H1 (cell line): ENCODE data around the gene SPATA33. TPM values are rescaled to one million over a fixed set of nuclear protein-coding genes. Genes with fewer than 3 reads are reported as not detected.

ENCODE experiments used
- polyA plus RNA-seq, 7 experiments: library from polyadenylated mRNA; depleted of rRNA in 3 of 7; stranded (reverse) in 5 of 7; unstranded in 2 of 7; fragments of >200 nt in 5 of 7; fragments of 200-250 nt in 2 of 7; gene quantifications; 1 replicate in 5 of 7; 2 replicates in 1 of 7; 4 replicates in 1 of 7; pipeline versions ENCODE4 v1.2.1 to v1.2.3, GENCODE V29; 2011 to 2013; ENCODE audit warnings: missing spikeins in 2 of 7, mixed read lengths in 2 of 7
- total RNA-seq: library from RNA; stranded (reverse); fragmentation: NEBNext Ultra II Directional; extraction: Animal tissue kit (Norgen Biotek cat#: 25700); gene quantifications from 2 replicates; pipeline ENCODE4 v1.2.1, GENCODE V29; 2021

The SPATA33 gene
- total and polyA plus RNA-seq, 2 of the 8 experiments (the other 6 are each of a cell fraction or from before 2014, with no cell fraction given) = 5.4 to 16.9 TPM

Other genes with a start within 250 kb of the SPATA33 start
- 136 and 142 TPM in 2 replicates for gene ANKRD11, start 167.3 kb upstream of the SPATA33 start, total RNA-seq
- gene ANKRD11, start 167.3 kb upstream of the SPATA33 start, polyA plus RNA-seq (2011; rRNA removed) = 46.5 and 75.1 TPM in 2 replicates
- 109 and 113 TPM in 2 replicates for gene SPG7, start 149.4 kb upstream of the SPATA33 start, total RNA-seq
- 72.1 and 85.5 TPM in 2 replicates for gene SPG7, start 149.4 kb upstream of the SPATA33 start, polyA plus RNA-seq (2011; rRNA removed)
- 2,162 and 2,205 TPM in 2 replicates for gene RPL13, start 97.2 kb upstream of the SPATA33 start, total RNA-seq
- gene RPL13, start 97.2 kb upstream of the SPATA33 start, polyA plus RNA-seq (2011; rRNA removed) = 7,384 and 8,839 TPM in 2 replicates
- 21.7 and 23.7 TPM in 2 replicates for gene CPNE7, start 82.1 kb upstream of the SPATA33 start, total RNA-seq
- gene CPNE7, start 82.1 kb upstream of the SPATA33 start, polyA plus RNA-seq (2011; rRNA removed) = 10.0 and 17.2 TPM in 2 replicates
- gene DPEP1, start 44.2 kb upstream of the SPATA33 start, total RNA-seq = 2.5 and 3.1 TPM in 2 replicates
- gene DPEP1, start 44.2 kb upstream of the SPATA33 start, polyA plus RNA-seq (2011; rRNA removed) = 2.8 and 3.9 TPM in 2 replicates
- 64.4 and 73.5 TPM in 2 replicates for gene CHMP1A, start 128 bp upstream of the SPATA33 start, total RNA-seq
- 75.8 and 100 TPM in 2 replicates for gene CHMP1A, start 128 bp upstream of the SPATA33 start, polyA plus RNA-seq (2011; rRNA removed)
- gene CDK10, start 28.9 kb downstream of the SPATA33 start, total RNA-seq = 76.8 and 83.9 TPM in 2 replicates
- 49.5 and 87.5 TPM in 2 replicates for gene CDK10, start 28.9 kb downstream of the SPATA33 start, polyA plus RNA-seq (2011; rRNA removed)
- 12.5 and 12.7 TPM in 2 replicates for gene SPATA2L, start 43.9 kb downstream of the SPATA33 start, total RNA-seq
- 9.3 and 17.7 TPM in 2 replicates for gene SPATA2L, start 43.9 kb downstream of the SPATA33 start, polyA plus RNA-seq (2011; rRNA removed)
- 5.4 and 5.8 TPM in 2 replicates for gene VPS9D1, start 63.1 kb downstream of the SPATA33 start, total RNA-seq
- gene VPS9D1, start 63.1 kb downstream of the SPATA33 start, polyA plus RNA-seq (2011; rRNA removed) = 2.9 and 6.0 TPM in 2 replicates
- gene ZNF276, start 63.7 kb downstream of the SPATA33 start, total RNA-seq = 9.3 and 9.6 TPM in 2 replicates
- gene ZNF276, start 63.7 kb downstream of the SPATA33 start, polyA plus RNA-seq (2011; rRNA removed) = 6.4 and 10.0 TPM in 2 replicates
- gene FANCA, start 158.8 kb downstream of the SPATA33 start, total RNA-seq = 78.5 and 85.9 TPM in 2 replicates
- 75.9 and 96.9 TPM in 2 replicates for gene FANCA, start 158.8 kb downstream of the SPATA33 start, polyA plus RNA-seq (2011; rRNA removed)
- gene SPIRE2, start 170.6 kb downstream of the SPATA33 start, total RNA-seq = 12.2 and 15.4 TPM in 2 replicates
- gene SPIRE2, start 170.6 kb downstream of the SPATA33 start, polyA plus RNA-seq (2011; rRNA removed) = 7.4 and 10.2 TPM in 2 replicates
- gene TCF25, start 215.8 kb downstream of the SPATA33 start, total RNA-seq = 92.2 and 102 TPM in 2 replicates
- 78.1 and 102 TPM in 2 replicates for gene TCF25, start 215.8 kb downstream of the SPATA33 start, polyA plus RNA-seq (2011; rRNA removed)